Stimulated activated CD4-positive, alpha-beta T cell treated with anti-CD3 and anti-CD28 coated beads, TNF-alpha, amount 100 ng/mL, for 24 hours (primary cell): ENCODE data around the gene IMMP2L.

ENCODE experiments used
- DNase-seq, 3 experiments: peaks; one replicate each; pipeline ENCODE4 v3.0.0-alpha.2; 2020; ENCODE audit warnings: low read depth in 3 of 3

IMMP2L gene

GRCh38 chr7:110929480-110930249, 632.6 kb downstream of the IMMP2L start:
- DNase-seq: no peak

- no peak for DNase-seq
These were observed 639.4 kb downstream of the IMMP2L start for GRCh38 chr7:110922906-110923305.

- DNase-seq: no peak
These were observed 640.6 kb downstream of the IMMP2L start for GRCh38 chr7:110921595-110922151.

- DNase-seq: no peak
These were observed 643.2 kb downstream of the IMMP2L start for GRCh38 chr7:110918949-110919548.

- no peak for DNase-seq
These were observed 648.0 kb downstream of the IMMP2L start for GRCh38 chr7:110914263-110914662.

GRCh38 chr7:110911632-110912031, 650.7 kb downstream of the IMMP2L start:
- DNase-seq: no peak

GRCh38 chr7:110909117-110909516, 653.2 kb downstream of the IMMP2L start:
- DNase-seq: no peak

- no peak for DNase-seq
These were observed 656.3 kb downstream of the IMMP2L start for GRCh38 chr7:110905773-110906566.

GRCh38 chr7:110898516-110898915, 663.8 kb downstream of the IMMP2L start:
- DNase-seq: no peak

GRCh38 chr7:110897538-110897937, 664.8 kb downstream of the IMMP2L start:
- no peak for DNase-seq

GRCh38 chr7:110894111-110894510, 668.2 kb downstream of the IMMP2L start:
- no peak for DNase-seq

- no peak for DNase-seq
These were observed 671.1 kb downstream of the IMMP2L start for GRCh38 chr7:110891197-110891596.

- DNase-seq: no peak
These were observed 672.2 kb downstream of the IMMP2L start for GRCh38 chr7:110890101-110890500.

GRCh38 chr7:110889335-110889734, 673.0 kb downstream of the IMMP2L start:
- no peak for DNase-seq

- DNase-seq: no peak
These were observed 673.7 kb downstream of the IMMP2L start for GRCh38 chr7:110888641-110889040.

- DNase-seq: no peak
These were observed 676.8 kb downstream of the IMMP2L start for GRCh38 chr7:110885474-110885873.

- DNase-seq: no peak
These were observed 680.6 kb downstream of the IMMP2L start for GRCh38 chr7:110881721-110882120.

GRCh38 chr7:110880971-110881370, 681.3 kb downstream of the IMMP2L start:
- no peak for DNase-seq

GRCh38 chr7:110877016-110877415, 685.3 kb downstream of the IMMP2L start:
- DNase-seq: no peak

GRCh38 chr7:110875346-110875745, 686.9 kb downstream of the IMMP2L start:
- DNase-seq: no peak

- no peak for DNase-seq
These were observed 690.4 kb downstream of the IMMP2L start for GRCh38 chr7:110871856-110872255.

GRCh38 chr7:110870926-110871325, 691.4 kb downstream of the IMMP2L start:
- DNase-seq: no peak
